NCI-H1436 treated with DMSO at 0.1 percent for 48 hours (cell line): Measurements from ENCODE around the gene DARS1.

Source experiments
- DNase-seq: peaks from one replicate; lab custom pipeline; 2025; lab: John Stamatoyannopoulos, UW

DARS1 gene

DNA sequence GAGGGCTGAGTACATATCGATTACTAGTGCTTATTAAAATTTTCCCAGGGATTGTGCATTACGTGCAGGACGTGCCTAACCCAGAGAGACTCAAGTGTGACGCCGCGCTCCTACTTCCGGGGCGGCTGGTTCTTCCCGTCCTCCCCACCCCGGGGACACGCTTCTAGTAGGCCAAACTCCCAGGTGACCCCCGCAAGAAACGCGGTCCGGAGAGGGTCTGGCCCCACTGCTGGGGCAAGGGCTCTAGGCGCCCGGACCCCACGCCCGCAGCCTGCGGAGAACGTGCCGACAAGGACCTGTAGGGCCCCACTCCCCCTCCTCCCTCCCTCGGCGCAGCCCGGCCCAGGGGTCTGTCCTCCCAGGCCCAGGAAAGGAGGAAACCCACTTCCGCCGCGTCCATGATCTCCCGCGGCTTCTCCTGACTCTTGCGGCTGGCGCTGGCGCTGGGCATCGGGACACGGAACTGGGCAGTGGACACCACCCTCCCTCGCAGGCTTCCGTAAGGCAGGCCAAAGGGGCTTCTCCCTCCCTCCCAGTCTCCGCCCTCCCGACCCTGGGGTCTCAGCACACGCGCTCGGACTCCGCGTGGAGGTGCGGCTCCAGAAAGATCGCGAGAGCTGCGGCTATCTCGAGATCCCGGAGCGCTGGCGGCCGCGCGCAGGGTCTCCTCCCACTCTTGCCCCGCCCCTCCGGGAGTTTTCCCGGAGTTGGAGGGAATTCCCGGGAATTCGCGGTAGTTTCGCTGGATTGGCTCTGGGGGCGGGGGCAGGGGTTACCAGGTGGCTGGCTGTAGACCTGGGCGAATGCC is at the start of gene DARS1:
Gene DARS1 (minus strand): TSS at position 609 of the 808 bp plus-strand sequence. CDS start 158 bp downstream, at position 451.
- DNase-seq, result peak; percentile 84

DNA sequence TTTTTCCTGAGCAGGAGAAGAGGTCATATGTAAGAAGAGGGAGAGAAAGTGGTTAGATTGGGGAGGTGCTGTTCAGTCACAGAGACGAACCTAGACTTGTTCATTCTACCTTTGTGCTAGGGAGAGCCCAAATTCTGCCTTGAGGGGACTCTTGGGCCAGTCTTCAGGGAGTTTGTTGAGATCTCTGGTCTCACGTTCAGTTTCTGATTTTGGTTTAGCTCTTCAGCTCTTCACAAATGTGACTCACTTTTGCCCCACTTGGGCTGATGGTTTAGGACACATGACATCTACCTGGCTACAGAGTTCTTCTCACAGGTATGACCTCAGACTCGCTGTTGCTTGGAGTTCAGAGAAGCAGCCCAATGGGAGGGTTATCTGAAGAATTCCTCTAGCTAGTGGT is 49.2 kb upstream of the DARS1 start:
- DNase-seq, result no peak

DNA sequence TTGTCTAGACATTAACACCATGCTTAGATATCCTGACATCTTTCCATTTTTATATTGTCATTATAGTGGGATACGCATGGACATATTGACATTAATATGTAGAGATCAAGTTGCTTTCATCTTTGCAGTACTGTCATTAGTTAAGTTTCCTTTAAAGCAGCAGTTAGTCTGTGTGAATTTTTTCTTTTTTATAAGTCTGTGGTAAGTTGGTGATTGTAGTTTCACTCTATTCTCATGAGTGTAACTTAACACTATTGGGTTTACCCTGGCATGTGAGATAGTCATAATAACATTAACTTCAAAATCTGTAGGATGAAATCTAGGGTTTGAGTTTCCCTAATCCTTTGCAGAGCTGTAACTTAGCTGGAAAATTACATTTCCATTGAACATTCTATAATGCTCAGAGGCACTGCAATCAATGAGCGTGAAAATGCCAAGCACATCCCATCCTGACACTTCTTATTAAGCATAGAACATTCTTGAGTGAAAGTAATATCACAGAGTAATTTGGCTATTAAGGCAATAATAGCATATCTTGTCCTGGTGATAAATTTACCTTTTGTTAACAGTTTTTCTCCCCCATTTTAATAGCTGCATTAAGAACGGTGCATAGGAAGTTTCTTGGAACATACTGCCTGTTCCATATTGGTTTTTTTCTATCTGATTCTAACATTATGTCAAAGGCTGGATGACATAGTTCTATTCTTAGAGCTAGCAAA is 47.5 kb upstream of the DARS1 start:
- no peak for DNase-seq

DNA sequence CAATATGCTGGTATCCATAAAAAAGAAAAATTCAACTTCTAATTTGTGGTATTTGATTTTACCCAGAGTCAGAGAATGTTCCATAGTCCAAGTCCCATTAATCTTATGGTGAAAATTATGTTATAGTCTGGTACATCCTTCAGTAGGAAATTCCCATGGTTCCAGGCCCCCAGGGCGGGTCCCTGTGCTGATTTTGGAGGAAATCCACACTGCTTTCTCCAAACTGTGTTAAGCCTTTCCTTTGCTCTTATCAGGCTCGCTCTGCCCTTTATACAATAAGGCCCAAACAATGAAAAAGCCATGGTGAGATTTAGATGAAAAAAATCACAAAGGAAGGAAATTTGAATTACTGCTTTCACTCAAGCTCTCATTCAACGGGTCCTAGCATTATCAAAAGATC is 46.8 kb upstream of the DARS1 start:
- no peak for DNase-seq

DNA sequence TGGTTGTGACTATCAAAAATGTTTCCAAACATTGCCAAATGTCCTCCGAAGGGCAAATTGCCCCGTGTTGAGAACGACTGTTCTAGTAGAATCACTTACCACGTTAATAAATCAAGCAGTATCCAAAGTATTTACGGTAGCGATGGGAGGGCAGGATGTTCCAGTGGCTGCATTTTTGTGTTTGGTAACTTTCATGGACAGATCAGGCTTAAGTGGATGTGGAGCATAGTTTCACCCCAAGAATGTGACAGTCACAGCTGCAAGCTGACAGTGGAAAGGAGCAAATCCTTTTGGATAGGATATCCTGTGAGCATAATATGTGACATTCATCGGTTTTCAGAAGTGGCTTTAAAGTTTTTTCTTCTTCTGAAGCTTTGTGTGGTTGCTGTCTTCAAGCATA is 46.3 kb upstream of the DARS1 start:
- no peak for DNase-seq

DNA sequence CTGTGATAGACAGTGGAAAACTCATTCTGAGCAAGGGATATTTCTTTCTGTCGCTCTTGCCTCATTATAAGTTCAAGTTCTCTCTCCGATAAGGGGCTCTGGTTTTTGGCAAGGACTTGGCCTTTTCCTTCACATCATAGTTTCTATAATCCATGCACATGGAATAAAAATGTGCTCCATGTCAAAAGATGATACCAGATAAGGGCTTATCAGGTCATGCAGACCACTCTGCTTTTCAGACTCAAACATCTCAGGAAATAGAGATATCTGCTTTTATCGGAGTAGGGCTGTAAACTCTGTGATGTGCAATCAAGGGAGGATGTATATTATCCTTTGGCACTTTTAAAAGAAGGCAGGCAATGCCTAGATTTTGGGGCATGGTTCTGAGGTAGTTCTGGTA is 45.0 kb upstream of the DARS1 start:
- no peak for DNase-seq

DNA sequence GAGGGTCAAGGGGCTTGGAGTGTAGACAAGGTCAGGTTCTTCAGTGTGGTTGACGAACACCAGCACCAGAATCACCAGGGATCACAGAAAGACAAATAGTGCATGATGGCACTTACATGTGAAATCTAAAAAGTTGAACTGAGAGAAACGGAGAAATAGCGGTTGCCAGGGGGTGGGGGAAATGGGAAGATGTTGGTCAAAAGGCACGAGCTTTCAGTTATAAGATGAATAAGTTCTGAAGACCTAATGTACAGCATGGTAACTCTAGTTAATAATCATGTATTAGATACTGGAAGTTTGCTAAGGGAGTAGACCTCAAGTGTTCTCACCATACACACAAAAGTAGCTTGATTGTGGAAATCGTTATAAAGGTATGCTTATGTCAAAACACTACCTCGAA is 43.7 kb upstream of the DARS1 start:
- no peak for DNase-seq

DNA sequence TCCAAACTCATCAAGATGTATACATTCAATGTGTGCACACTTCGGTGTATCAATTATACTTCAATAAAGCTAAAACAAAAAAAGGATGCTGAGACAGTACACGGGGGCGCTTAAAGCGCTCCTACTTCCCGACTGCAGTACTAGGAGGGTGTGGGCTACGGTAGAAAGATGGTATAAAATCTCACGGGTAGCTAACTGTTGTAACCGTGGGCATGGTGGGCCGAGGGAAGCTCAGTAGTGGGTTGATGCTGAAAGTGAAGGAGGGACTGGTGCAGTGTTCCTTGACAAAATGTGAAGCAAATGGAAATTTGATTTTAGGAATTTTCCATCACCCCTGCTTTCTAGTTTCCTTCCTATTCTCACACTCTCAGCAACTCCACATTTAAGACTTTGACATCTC is 42.6 kb upstream of the DARS1 start:
- no peak for DNase-seq

DNA sequence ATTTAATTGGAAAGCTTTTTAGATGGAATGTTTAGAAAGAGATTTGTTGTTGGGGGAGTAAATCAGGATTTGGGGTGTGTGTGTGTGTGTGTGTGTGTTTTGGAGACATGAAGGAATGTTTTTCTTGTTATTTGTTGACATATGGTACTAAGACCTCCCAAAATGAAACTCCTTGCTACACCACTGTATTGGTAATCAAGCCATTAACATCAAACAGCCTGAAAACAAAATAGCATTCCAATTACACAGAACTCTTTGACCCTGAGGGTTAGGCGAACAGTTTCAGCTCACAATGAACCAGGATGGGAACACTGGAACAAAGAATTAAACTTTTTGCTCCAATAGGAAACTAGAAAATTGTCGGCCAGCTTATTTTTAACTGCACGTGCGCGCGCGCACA is 41.7 kb upstream of the DARS1 start:
- no peak for DNase-seq

DNA sequence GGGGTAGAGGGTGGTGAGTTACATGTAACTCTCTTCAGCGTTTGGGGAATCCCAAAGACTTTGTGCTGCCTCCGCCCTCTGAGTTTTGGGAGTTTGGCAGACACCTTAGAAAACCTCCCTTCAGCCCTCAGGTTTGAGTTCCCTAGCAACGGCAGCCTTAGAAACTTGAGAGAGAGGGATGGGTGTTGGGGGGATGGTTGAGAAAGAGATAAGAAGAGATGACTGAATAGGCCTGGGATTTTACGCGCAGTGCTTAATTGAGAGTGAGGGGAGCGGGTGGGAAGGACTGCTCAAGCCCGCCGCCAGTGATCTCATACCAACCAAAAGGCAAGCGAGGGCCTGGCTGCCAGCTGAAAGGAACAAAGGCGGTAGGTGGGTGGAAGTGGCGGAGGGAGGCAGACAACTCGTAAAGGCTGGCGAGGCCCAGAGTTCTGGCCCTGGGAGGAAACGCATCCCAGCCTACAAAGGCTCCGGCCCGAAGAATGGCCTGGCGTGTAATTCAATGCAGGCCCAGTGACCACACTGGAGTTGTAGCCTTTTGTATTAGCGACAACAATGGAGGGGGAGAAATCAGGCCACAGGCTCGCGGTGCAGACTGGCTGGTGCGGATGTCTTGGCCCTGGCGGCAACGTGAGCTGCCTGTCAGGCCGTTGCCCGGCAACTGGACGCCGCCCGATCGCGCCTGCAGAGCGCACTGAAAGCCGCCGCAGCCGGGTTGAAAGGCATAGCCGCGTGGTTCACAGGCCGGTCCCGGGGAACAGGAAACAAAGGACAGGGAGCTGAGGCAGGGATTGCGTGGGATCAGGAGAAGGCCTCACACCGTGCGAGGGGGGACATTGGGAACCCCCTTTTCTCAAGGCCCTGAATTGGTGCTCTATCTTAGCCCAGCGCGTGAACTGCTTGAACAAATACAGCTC is 39.9 kb upstream of the DARS1 start:
- peak; percentile 55 for DNase-seq

DNA sequence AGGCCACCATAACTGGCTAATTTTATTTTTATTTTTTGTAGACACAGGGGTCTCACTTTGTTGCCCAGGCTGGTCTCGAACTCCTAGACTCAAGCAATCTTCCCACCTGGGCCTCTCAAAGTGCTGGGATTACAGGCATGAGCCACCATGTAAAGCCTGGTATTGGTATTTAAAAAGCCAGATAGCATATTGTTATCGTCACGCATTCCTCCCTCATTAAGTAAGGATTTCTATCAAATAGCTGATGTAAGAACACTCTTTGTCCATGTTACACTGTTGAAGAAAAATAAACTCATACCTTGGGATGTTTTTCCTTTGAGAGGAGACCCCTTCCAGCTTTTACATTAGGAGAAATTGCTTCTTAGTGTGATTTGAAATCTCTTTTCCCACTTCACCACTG is 39.2 kb upstream of the DARS1 start:
- no peak for DNase-seq

DNA sequence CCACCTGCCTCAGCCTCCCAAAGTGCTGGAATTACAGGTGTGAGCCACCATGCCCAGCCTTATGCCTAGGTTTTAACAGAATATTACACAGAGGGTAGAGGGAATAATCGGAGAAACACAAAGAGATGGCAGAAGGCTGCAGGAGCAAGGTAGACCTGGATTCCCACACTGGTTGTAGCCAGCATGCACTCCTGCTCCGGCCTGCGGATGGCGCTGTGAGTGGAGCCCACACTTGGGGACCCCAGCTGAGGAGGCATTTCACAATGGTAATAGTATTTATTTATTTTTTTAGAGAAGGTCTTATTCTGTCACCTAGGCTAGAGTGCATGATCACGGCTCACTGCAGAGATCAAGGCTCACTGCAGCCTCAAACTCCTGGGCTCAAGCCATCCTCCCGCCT is 38.8 kb upstream of the DARS1 start:
- DNase-seq, result no peak

DNA sequence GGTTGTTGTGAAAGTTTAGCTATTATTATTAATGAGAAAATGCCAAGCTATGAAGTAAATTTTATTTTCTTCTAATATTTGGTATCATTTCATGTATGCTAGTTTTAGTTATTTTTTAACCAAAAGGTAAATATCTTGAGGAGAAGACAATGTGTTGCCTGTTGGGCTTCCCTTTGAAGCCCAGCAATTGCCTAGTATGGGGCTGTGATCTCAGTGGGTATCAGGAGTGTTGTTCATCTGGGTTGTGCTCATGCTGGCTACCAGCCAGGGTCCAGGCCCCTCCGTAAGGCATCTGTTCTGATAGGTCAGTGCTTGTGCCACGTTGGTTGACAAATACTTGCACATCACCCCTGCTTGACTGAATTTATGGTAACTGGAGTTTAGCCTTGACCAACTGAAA is 38.0 kb upstream of the DARS1 start:
- DNase-seq, result no peak

DNA sequence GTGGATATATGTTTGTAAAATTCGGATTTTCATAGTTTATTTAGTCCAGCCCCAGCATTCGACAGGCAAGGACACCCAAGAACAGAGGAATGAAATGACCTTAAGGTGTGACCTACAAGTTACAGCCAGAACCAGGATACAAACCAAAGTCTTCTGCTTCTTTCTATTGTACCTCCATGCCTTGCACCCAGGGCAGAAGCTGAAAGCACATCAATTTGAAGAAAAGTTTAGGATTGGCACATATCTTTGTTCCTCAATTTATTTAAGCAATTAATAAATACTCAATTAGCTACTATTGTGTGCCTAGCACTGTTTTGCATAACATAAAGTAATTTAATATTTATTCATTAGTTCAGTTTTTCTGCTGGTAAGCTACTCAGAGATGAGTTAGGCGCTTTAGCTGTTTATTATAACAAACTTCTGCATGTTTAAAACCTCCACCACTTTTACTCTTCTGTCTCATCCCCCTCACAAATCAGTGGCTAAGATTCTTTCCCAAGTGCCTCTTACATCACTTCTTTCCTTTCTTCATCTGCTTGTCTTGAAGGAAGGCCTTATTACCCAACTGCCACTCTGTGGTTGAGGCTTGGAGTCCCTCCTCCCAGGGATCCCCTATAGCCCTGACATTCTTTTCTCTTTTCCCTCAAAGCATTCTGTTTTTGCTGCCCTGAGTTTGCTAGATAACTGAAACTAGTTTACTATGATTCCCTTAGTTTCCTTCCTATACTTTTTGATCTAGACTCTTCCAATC is 37.1 kb upstream of the DARS1 start:
- no peak for DNase-seq

DNA sequence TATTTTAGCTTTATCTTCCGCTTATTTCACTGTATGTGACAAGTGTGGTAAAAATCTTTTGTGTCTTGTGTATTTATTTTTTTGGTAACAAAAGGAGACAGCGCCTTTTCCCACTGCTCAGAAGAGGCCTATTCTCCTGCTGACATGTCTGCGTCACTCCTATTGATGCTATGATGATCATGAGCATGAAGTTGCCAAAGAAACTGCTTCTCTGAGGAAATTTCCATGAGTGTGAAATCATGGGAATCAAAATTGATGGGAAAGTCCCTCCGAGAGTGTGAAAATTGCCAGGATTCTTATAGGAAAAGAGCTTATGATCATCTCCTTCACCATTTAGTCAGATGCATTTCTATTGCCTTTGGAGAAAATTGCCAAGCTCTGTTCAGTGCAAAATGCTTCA is 36.5 kb upstream of the DARS1 start:
- no peak for DNase-seq

DNA sequence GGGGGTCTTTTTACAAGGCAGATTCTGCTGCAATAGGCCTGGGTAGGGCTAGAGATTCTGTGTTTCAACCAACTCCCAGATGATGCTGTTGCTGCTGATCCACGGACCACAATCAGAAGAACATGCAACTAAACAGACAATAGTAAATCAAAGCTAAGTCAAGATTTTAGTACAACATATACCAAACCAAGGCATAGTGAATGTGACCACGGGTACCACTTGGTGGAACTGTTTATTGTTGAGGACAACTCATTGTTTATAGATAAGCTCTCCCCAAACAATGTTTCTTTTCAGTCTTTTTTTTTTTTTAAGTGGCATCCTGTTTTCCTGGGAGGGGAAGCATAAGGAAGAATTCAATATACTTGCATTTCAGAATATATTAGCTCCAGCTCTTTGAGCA is 36.0 kb upstream of the DARS1 start:
- no peak for DNase-seq

DNA sequence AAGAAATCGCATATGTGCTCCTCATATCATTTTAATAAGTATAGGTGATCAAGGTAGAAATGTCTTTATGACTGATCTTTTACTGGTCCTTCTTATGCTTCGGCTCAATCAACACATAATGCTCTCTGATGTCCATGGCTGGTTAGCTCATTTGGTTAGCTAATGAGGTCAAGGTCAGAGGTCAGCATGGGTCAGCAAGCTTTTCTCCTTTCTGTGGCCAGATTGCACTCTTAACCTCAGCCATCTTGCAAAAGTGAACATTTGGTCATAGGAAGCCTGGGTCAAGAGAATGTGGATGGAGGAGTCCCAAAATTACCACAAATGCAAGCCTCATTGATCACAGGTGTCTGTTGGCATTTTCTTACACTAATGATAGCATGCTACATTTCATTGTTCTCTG is 35.4 kb upstream of the DARS1 start:
- DNase-seq, result no peak

DNA sequence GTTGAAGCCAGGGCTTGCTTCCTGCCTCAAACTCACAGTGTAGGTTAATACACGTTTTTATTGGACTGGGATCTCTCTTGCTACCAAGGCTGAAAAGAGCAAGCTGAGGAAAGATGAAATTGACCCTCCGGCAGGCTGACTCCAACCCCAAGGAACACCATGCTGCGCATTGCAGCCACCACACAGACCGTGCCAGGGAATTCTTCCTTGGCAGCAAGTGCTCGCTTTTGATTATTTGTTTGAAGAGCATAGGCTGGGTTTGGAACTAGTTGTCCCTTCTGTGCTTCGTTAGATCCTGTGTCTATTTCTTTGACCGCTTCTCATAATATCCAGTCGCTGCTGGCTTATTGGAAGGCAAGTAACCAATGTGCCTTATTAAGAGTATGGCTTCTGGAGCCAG is 34.4 kb upstream of the DARS1 start:
- DNase-seq, result no peak

DNA sequence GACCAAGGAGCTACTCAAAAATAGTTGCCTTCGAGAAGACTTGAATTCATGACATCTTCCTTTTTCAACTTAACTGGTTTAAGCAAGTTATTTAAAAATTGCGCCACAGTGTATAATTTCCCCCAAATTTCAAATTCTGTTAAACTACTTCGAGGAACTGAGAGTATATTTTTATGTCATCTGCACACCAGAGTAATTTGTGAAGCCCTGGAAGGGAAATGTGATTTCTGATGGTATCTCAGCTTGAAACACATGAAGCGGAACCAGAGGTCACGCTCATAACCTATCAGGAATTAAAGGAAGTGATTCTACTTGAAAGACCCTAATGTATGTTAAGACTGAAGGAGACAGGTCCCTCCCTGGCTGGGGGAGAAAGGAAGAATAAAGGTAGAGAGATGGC is 33.9 kb upstream of the DARS1 start:
- no peak for DNase-seq

DNA sequence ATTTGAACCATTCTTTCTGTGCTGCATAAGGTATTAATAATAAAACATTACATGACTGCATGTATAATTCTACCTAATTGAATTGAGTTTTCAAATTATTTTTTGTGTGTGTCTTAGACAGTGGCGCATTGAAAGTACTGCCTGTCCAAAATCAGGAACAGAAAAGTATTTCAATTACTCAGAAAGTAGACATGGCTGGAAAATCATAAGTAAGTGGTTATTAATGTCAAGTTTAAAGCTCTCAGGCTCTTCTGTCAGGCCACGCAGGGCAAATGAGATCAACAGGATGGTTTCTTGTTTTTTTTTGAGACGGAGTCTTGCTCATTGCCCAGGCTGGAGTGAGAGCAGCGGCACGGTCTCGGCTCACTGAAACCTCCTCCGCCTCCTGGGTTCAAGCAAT is 32.4 kb upstream of the DARS1 start:
- DNase-seq, result no peak

DNA sequence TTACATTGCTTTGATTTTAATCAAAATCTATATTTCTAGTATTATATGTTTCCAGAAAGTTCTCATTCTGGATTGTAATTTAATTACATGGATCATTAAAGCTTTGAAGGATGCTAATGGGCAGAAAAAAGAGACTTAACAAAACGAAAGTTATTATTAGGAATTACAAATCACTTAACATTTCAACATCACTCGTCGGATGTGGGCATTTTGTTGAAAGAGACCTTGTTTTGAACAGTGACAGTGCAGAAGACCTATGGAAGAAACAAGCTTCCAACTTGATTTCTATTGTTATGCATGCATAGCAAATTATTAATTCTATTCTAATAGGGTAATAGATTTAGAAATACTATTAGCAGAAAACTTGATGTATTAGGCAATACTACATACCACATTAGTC is 31.4 kb upstream of the DARS1 start:
- no peak for DNase-seq

DNA sequence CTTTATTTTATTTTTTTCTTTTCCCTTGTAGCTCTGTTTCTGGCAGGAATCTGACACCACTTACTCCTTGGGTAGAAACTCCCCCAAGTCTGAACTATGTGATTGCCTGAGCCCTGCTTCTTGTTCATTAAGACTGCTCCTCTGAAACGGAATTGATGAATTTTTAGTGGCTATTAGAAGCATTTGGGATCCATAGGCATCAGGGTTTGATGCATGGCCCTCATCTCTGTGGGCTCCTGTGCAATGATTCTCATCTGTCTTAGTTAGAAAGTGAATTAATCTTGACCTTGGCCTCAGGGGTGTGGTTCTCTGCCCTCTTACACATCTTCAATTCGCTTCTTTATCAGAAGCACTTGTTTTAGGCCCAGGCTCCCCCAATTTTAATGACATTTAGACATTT is 31.0 kb upstream of the DARS1 start:
- DNase-seq, result no peak
